ENCODE results near the gene USP34. TPM values are rescaled to one million over a fixed set of nuclear protein-coding genes. Genes with fewer than 3 reads are reported as not detected.

USP34 gene
- total and polyA plus RNA-seq, 2 of the 4 experiments (the other 2 are of a cell fraction): 34.7 to 128 TPM

DNA sequence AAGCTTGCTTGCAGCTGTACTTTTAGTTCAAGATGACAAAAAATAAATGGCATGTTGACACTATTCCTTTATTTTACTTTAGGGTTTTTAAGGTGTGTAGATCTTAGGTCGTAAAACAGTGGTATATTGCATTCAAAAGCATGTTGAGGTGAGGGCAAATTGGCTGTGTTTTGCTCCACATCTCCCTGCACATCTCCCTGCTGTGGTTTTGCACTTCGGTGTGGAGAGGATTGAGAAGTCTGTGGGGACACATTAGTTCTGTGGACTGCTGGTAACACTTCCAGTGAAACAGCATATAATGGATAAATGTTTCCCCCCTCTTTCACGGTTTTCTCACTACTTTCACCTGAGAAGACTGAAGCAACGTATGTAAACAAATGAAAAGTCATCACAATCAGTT lies 283.8 kb downstream of the USP34 start:
- H3K9me3 ChIP-seq (ENCODE audit: control insufficient read depth, insufficient read depth, low read length): no peaks in the 10 kb centered on the region
- H3K4me1 ChIP-seq (ENCODE audit: control insufficient read depth, insufficient read depth, low read length): no peaks in the 10 kb centered on the region
- BruUV-seq (replicated peaks): no TSS peak
- intact Hi-C loops (cut with micrococcal nuclease): no loop called here
- H2BK5ac ChIP-seq (ENCODE audit: low read depth, low read length, poor library complexity, severe bottlenecking): no peak overlapping the region
- CTCF ChIA-PET: no interaction called here
- no peak overlapping the region for H2AFZ ChIP-seq (replicated peaks; ENCODE audit: low read length, poor library complexity)
- in situ Hi-C loops (cut with MboI; ENCODE audit: low sequenced_read_pairs): no loop called here
- no peak overlapping the region for H2AK9ac ChIP-seq (replicated peaks; ENCODE audit: low read depth, low read length, poor library complexity)
- H3K14ac ChIP-seq (replicated peaks; ENCODE audit: low read depth, low read length): no peak overlapping the region
- POLR2A ChIA-PET (ENCODE audit: unreplicated experiment): no interaction called here
- H2BK15ac ChIP-seq (ENCODE audit: low read depth, low read length): no peak overlapping the region
- DNase-seq (no peak), ATAC-seq (ENCODE audit: low read depth) (no peak)
- H4K5ac ChIP-seq (ENCODE audit: low read depth, low read length): no peak overlapping the region
- dilution Hi-C loops (cut with HindIII; ENCODE audit: low sequenced_read_pairs, unreplicated experiment): no loop called here
- no CpG with 5 or more reads among the region's 4 CpGs for WGBS, 2 experiments (ENCODE audit: extremely low coverage in 2 of 2, insufficient read length in 1 of 2)
- no peak overlapping the region for H3K9ac ChIP-seq (ENCODE audit: low read depth, low read length)
- no peak overlapping the region for H4K91ac ChIP-seq (ENCODE audit: insufficient read depth, low read depth, low read length)
- peaks cover 59% of the 10 kb centered on the region for H3K36me3 ChIP-seq (ENCODE audit: control insufficient read depth, insufficient read depth, low read length)
- H3K79me1 ChIP-seq (ENCODE audit: low read depth in 1 of 2, low read length in 2 of 2): peaks cover 25 to 39% of the 10 kb centered on the region in 2 experiments
- no peak overlapping the region for H3K4ac ChIP-seq (ENCODE audit: low read depth, low read length)
- H3K56ac ChIP-seq (ENCODE audit: extremely low read depth, insufficient read depth, low read length): no peak overlapping the region
- H2BK120ac ChIP-seq (ENCODE audit: low read depth, low read length): no peak overlapping the region
- no peak overlapping the region for H2BK20ac ChIP-seq (ENCODE audit: low read depth, low read length)
- no peaks in the 10 kb centered on the region for H3K27me3 ChIP-seq (ENCODE audit: control insufficient read depth, insufficient read depth, low read length)
- H3K9me1 ChIP-seq (ENCODE audit: insufficient read depth, low read length): no peaks in the 10 kb centered on the region; the same call in none of the 2 replicates
- no peaks in the 10 kb centered on the region; the same call in 1 of the 2 replicates for H4K20me1 ChIP-seq (ENCODE audit: insufficient read depth, low read length)
- H3K27ac ChIP-seq (ENCODE audit: insufficient read depth, low read length): no peak overlapping the region
- H3K4me2 ChIP-seq (ENCODE audit: low read depth, low read length): no peak overlapping the region
- H4K8ac ChIP-seq (ENCODE audit: low read depth in 2 of 2, low read length in 2 of 2): no peak overlapping the region
- TF ChIP-seq RAD21 (IDR thresholded peaks at IDR 0.05; ENCODE audit: low read length): no peak
- TF ChIP-seq MXI1 (IDR thresholded peaks at IDR 0.05; ENCODE audit: borderline replicate concordance, low read depth, low read length): no peak
- TF ChIP-seq MAFK (IDR thresholded peaks at IDR 0.05; ENCODE audit: low read depth, low read length): no peak
- TF ChIP-seq, protein P1, sequence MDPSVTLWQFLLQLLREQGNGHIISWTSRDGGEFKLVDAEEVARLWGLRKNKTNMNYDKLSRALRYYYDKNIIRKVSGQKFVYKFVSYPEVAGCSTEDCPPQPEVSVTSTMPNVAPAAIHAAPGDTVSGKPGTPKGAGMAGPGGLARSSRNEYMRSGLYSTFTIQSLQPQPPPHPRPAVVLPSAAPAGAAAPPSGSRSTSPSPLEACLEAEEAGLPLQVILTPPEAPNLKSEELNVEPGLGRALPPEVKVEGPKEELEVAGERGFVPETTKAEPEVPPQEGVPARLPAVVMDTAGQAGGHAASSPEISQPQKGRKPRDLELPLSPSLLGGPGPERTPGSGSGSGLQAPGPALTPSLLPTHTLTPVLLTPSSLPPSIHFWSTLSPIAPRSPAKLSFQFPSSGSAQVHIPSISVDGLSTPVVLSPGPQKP (IDR thresholded peaks at IDR 0.05; ENCODE audit: borderline replicate concordance, low read depth, low read length): no peak
- TF ChIP-seq, protein P2, sequence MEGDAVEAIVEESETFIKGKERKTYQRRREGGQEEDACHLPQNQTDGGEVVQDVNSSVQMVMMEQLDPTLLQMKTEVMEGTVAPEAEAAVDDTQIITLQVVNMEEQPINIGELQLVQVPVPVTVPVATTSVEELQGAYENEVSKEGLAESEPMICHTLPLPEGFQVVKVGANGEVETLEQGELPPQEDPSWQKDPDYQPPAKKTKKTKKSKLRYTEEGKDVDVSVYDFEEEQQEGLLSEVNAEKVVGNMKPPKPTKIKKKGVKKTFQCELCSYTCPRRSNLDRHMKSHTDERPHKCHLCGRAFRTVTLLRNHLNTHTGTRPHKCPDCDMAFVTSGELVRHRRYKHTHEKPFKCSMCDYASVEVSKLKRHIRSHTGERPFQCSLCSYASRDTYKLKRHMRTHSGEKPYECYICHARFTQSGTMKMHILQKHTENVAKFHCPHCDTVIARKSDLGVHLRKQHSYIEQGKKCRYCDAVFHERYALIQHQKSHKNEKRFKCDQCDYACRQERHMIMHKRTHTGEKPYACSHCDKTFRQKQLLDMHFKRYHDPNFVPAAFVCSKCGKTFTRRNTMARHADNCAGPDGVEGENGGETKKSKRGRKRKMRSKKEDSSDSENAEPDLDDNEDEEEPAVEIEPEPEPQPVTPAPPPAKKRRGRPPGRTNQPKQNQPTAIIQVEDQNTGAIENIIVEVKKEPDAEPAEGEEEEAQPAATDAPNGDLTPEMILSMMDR (conservative IDR thresholded peaks at IDR 0.05; ENCODE audit: low read depth, low read length): no peak
- no peak for TF ChIP-seq NFE2L2 (IDR thresholded peaks at IDR 0.05; ENCODE audit: low read depth, low read length)
- TF ChIP-seq CHD1 (IDR thresholded peaks at IDR 0.05; ENCODE audit: low read depth, low read length): no peak
- TF ChIP-seq CEBPB (IDR thresholded peaks at IDR 0.05; ENCODE audit: low read depth, low read length): no peak
- TF ChIP-seq BHLHE40 (IDR thresholded peaks at IDR 0.05; ENCODE audit: low read depth, low read length): no peak
- H3K4me3 ChIP-seq (ENCODE audit: insufficient read depth, low read depth, low read length): no peak overlapping the region
- no peak overlapping the region for H3K23ac ChIP-seq (ENCODE audit: low read depth, low read length)
- no peak overlapping the region for H3K18ac ChIP-seq (ENCODE audit: low read depth, low read length)
- H2AK5ac ChIP-seq (ENCODE audit: low read depth, low read length): no peak overlapping the region

Data from IMR-90 (cell line).